Right kidney (tissue), 1 donor: ENCODE measurements around the gene GABBR2.

Experiments used
- DNase-seq: peaks from one replicate; pipeline ENCODE4 v3.0.0-alpha.2; 2016

GABBR2 gene

GRCh38 chr9:98568234-98568908 is 140.4 kb downstream of the GABBR2 start:
- no peak for DNase-seq

DNA sequence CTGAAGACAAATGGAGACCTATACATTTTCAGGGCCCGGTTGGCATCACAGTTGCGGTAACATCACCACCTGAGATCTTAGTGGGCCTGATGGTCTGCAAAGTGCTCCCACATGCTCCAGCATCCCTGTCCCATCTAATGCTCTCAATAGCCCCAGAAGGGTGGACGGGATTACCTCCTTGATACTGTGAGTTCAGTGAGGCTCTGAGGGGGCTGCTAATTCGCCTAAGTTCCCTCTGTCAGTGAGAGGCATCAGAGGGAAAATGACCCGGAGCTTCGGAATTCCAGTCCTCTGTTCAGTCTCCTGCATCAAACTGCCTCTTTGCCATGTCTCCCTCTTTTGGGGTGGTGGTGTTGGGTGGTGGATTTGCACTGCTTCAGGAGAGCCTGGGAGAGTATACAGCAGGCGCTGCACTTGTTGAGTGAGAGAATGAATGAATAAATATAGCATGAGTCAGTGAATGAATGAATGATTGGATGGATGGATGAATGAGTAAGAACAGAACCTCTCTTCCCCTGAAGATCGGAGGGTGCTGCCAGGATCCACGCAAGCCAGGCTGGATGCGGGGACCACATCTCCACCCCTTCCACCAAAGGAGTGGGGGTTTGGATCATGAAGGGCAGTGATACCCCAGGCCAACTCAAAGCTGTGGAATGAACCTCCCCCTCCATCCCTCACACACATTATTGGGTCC is 141.0 kb downstream of the GABBR2 start:
- no peak for DNase-seq

DNA sequence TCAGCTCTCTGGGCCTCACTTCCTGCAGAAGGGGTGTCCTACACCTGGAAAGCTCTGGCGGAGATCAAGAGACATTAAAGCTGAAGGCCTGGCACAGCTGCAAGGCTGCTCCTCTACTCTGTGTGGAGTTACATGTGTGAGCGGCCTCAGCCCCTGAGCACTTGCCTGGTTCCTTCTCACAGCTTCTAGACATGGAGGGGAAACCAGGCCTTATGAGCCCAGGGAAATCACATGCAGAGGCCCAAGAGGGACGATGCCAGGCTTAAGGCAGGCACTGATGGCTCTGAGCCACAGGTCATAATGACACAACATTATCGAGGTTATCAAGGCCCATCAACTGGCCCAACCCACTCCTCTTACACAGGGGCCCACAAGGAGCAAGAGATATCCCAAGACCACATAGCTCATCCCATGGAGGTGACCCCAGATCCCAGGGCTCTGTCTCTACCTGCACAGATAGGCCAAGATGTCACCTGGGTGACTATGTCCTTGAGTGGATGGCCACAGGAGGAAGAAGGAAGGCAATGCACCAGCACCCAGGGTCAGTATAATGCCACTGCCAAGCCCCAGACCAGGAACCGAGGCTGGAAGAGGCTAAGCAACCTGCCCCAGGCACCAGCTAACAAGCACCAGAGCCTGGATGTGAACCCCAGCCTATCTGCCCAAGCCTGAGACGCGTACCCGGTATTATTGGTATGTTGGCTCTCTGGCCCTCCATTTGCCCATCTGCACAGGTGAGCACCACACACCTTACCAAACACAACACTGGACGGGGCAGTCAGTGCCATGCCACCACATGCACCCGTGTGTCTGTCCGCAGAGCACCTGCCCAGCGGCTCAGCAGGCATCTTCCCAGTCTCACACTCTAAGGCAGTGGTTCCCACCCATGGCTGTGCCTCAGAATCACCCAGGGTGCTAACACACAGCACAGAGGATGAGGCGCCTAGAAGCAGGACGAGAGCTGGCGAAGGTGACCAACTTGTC is 143.3 kb downstream of the GABBR2 start:
- no peak for DNase-seq

- no peak for DNase-seq
These were observed 144.0 kb downstream of the GABBR2 start for GRCh38 chr9:98564714-98565113.

DNA sequence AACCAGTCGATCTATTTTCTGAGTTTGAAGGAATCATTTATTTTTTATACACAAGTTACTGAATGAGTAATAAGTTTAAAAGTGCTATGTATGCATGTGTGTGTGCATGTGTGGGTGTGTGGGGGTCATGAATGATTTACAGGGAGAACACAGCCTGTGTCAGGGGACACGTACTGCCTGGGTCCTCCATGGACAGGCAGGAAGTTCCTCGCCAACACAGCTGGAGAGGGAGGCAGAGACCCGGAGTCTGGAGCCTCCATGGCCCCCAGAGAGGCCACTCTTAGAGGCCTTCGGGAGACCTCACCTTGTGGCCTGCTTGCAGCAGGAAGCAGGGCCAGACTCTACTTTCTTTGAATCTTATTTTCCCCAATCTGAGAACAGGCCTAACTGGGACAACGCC is 144.7 kb downstream of the GABBR2 start:
- no peak for DNase-seq

DNA sequence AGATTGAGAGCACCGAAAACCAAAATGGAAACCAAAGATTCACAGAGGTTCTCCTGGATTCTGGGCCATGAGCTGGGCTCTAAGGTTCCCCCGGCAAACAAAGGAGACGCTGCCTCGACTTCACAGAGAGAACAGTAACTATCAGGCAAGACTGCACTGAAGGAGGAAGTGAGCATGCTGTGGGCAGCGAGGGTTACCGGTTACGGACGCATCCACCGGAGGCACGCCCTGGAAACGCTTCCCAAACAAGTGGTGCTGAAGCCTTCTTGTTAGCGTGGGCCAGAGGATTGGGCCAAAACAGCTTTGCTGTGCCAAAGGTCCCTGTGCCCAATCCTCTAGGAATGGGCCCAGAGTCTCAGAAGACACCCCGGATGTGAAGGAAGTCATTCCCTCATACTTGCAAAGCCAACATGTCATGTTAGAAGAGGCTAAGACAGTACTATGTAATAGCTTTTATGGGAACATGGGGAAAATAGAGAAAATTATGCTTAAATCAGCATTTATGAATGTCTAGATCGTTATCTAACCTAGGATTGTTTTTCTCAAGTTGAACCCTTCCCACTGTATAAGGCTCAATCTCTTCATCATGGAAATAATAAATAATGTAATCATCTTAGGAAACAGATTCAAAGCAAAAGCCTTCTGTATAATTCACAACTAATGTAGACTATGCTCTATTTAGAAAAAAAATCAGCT is 145.4 kb downstream of the GABBR2 start:
- DNase-seq: no peak

DNA sequence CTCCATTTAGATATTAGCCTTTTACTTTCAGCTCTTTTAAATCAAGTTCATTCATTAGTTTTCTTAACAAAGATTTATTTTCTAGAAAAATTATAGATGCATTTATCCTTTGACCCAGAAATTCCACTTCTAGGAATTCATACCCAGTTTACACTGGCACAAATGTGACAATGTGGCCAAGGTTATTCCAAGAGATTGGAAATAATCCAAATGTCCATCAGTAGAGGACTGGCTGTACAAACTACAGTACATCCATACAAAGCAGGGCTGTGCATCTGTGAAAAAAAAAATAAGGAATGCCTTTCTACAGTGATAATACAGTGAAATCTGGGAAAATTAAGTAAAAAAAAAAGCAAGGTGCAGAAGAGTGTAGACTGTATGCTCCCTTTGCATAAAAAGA is 149.2 kb downstream of the GABBR2 start:
- DNase-seq: no peak

DNA sequence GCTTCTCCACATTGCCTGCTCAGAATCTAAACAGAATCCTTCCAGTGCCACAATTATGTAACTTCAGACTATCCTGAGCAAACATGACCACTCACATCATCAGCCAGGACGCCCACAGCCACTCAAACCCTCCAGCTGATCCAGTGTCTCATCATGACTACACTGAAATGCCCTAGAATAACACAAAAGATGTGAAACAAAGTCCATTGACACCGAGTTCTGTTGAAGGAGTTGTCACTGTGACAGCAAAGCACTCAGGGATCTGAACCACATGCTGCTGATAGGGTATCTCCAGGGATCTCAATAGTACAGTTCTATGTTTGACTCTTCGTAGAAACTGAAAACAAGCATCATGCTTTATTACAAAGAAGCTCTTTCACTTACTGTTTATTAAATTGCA is 150.2 kb downstream of the GABBR2 start:
- DNase-seq: no peak

DNA sequence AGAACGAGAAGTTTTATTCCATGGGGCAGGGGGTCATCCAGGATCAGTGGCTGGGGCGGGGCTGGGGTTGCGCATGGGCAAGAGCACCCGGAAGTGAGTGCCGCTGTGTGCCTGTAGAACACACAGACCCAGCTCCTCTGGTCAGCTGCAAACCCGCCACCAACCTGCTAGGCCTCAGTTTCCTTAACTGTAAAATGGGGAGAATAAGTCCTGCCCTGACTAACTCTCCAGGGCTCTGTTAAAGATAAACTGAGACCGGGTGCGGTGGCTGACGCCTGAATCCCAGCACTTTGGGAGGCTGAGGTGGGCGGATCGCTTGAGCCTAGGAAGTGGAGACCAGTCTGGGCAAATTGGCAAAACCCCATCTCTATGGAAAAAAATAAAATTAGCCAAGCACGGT is 152.2 kb downstream of the GABBR2 start:
- no peak for DNase-seq

DNA sequence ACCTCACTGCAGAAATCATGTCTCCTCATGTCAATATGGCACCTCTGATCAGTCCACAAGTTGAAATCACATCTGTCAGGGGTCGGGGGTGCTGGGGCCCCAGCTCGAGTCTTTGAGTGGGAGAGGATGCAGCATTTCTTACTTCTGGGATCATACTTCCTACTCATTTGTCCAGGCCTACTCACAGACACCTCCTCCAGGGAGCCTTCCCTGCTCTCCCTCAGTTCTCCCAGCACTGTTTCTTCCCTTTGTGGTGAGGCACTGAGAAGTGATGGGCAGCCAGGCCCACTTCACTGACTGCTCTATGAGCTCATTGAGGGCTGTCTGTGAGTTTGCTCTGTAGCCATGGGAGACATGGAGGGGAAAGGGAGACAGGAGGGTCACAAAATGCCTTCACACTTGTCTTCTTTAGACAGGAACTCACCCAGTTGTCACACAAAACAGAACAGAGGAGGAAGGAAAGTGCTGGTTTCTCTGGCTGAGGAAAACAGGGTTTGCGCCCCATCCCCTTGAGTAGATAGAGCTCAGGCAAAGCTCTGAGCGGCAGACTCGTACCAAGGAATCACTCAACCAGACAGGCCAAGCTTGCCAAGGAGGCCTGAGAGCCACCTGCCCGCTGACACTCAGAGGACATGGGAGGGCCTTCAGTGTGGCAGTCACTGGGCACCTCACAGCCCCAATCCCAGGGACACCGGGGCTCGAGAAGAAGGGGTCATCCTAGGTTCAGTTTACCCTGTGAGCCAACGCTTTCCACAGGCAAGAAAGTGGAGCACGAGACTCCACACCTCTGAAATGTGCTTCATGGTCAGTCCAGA is 152.9 kb downstream of the GABBR2 start:
- DNase-seq: no peak

GRCh38 chr9:98554752-98555151 is 154.0 kb downstream of the GABBR2 start:
- DNase-seq: no peak

- no peak for DNase-seq
These were observed 156.4 kb downstream of the GABBR2 start for GRCh38 chr9:98552331-98552730.

DNA sequence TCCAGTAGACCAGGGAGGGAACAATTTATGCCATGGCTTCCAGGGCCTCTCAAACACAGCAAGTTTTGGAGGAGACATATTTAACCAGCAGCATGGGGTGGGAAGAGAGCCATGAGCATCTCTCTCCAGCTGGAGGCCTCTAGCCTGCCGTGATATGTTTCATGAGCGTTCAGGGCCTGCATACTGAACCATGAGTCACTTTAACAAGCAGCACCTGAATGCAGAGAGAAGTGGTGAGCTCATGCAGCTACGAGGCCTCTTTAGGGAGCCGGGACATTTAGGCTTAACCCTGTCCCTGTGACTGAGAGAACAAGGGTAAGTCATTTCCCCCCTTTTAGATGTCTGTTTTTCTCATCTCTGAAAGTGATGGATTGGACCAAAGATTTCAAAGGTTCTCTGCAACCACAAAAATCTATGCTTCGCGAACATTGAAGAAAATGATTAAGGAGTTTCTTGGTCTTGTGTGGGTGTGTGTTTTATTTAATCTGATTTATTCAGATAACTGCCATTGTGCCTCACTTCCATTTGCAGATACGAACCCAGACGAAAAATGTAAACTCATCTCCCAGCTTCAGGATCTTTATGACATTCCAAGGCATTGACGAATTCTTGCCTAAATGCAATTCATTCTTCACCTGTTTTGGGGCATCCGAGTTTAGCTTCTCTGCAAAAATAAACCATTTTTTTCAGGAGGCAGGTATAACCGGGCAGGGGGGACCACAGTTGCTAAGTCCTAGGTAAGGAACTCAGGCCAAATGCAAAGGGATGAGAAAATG is 157.0 kb downstream of the GABBR2 start:
- DNase-seq: no peak

DNA sequence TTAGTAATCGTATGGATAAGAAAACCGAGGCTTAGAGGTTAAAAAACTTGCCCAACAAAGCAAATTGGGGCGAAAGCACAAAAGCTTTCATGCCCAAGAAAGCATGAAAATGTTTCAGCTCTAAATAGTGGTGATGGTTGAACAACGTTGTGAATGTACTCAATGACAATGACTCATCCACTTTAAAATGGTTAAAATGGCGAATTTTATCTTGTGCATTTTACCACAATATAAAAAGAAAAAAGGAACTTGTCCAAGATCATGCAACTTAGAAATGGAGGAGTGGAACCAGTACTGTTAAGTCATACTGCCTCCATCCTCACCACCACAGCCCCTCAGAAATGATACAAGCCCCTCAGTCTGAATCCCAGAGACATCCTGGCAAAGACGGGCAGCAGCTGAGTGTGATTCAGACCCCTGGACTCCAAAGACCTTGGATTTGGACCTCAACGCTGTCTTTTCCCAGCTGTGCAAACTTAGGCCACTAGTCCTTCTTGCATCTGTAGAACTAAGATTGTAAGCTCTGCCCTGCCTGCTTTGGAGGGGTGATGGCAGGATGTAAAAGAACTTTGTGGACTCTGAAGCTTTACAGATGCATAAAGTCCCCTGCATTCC is 158.4 kb downstream of the GABBR2 start:
- no peak for DNase-seq

GRCh38 chr9:98549401-98549800 is 159.3 kb downstream of the GABBR2 start:
- DNase-seq: no peak

GRCh38 chr9:98547606-98548005 is 161.1 kb downstream of the GABBR2 start:
- no peak for DNase-seq

DNA sequence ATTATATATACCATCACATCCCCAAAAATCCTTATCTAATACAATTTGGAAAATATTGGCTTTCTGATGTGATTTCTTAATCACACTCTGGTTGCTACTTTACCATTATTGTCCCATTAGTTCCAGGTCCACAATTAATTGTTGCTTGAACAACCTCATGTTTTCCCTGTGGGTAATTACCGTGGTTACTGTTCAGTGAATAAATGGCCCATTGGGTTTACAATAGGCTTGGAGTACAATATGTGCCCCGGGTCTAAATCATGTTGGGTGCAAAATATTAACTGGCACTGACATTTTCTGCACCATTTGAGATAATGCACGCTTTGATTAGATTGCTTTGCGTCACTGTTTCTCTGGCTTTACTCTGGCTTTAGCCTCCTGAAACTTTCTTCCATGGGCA is 163.7 kb downstream of the GABBR2 start:
- no peak for DNase-seq

DNA sequence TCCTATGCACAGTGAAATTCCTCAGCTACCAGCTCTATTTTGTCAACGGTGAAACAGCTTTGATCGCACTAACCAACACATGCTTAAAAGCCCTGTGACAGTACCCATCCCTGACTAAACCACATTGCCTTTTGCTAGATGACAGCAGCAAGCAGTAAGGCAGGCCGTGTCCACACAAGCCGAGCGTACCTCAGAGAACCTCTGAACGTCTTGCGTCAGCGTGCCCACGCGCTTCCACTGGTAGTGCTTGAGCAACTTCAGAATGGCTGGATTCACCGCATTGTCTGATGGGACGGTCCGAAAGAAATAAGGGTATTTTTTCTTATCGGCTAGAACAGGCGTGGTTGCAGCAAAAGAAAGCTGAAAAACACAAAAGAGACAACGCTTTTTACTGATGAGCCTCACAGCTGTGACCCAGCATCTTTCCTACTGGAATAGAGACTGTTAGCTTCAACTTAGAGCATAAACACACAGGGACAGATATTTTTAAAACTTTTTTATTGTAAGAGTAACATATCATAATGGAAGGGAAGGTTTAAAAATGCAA is 167.0 kb downstream of the GABBR2 start:
- no peak for DNase-seq

GRCh38 chr9:98540476-98540875 is 168.3 kb downstream of the GABBR2 start:
- no peak for DNase-seq

DNA sequence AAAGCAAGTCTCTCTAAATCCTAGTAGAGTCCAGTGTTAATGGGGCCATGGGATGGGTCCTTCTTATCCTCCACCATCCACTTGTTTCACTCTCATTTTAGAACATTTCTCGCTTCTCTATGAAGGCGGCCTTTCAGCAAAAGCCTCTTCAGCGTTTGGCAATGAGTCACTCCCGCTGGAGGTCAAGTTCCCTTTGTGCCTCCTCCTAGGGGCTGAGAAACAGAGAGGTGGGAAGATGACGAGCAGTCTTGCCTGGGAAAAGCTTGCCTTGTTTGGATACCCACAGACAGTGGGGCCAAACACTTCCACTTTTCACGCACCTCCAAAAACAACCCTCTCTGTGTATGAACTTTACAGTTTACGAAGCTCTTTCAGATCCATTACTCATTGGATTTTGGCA is 168.8 kb downstream of the GABBR2 start:
- DNase-seq: no peak
